ENCODE measurements around the gene AFG1L.

The AFG1L gene

DNA sequence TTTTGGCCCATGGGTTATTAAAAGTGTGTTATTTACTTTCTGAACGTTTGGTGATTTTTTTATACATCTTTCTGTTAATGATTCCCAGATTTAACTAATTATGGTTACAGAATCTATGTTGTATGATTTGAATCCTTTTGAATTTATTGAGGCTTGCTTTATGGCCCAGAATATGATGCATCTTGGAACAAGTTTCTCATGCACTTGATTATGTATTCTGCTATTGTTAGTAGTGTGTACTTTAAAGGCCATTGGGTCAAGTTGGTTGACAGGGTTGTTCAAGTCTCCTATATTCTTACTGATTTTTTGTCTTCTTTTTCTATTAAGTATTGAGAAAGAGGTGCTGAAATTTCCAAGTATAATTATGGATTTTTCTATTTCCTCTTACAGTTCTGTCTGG is 160.8 kb downstream of the AFG1L start:
- H3K9ac ChIP-seq (ENCODE audit: low read depth, low read length), result no peak overlapping the region
- H3K27ac ChIP-seq (ENCODE audit: low read depth, low read length), result no peak overlapping the region
- H3K9me3 ChIP-seq (ENCODE audit: insufficient read depth, low read depth, low read length), result no peaks in the 10 kb centered on the region
- WGBS, result no CpG with 5 or more reads among the region's 1 CpG
- H3K36me3 ChIP-seq (ENCODE audit: insufficient read depth, low read length), result no peaks in the 10 kb centered on the region
- no peaks in the 10 kb centered on the region for H3K27me3 ChIP-seq (ENCODE audit: insufficient read depth, low read length)
- H3K4me3 ChIP-seq (ENCODE audit: low read length), result no peak overlapping the region
- peaks cover 23% of the 10 kb centered on the region for H3K4me1 ChIP-seq (ENCODE audit: insufficient read depth, low read length)

DNA sequence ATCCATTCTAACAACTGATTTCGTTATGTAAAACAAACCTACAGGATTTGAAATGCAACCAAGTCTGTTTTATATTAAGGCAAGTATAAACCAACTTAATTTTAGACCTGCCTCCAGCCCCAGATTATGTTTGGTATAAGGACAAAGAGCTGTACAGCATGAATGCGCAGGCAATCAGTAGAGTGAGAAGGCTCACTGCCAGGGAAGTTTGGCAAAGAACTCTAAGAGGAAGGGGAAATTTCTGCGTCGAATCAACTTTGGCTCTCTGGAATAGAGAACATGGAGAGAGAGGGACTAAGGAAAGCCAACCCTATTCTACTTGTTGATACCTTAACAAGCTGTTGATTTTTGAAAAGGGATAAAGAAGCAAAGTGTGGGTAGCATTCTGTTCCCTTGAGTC is 168.9 kb downstream of the AFG1L start:
- Histone ChIP-seq H3K27me3 (ENCODE audit: insufficient read depth, low read length) (no peaks in the 10 kb centered on the region), H3K4me3 (ENCODE audit: low read length) (no peak overlapping the region), H3K9ac (ENCODE audit: low read depth, low read length) (no peak overlapping the region), H3K4me1 (ENCODE audit: insufficient read depth, low read length) (peaks cover 21% of the 10 kb centered on the region; the same call in 1 of the 2 replicates), H3K36me3 (ENCODE audit: insufficient read depth, low read length) (no peaks in the 10 kb centered on the region), H3K27ac (ENCODE audit: low read depth, low read length) (no peak overlapping the region), H3K9me3 (ENCODE audit: insufficient read depth, low read depth, low read length) (no peaks in the 10 kb centered on the region)
- 92% methylated on average over 3 of the region's 4 CpGs for WGBS

DNA sequence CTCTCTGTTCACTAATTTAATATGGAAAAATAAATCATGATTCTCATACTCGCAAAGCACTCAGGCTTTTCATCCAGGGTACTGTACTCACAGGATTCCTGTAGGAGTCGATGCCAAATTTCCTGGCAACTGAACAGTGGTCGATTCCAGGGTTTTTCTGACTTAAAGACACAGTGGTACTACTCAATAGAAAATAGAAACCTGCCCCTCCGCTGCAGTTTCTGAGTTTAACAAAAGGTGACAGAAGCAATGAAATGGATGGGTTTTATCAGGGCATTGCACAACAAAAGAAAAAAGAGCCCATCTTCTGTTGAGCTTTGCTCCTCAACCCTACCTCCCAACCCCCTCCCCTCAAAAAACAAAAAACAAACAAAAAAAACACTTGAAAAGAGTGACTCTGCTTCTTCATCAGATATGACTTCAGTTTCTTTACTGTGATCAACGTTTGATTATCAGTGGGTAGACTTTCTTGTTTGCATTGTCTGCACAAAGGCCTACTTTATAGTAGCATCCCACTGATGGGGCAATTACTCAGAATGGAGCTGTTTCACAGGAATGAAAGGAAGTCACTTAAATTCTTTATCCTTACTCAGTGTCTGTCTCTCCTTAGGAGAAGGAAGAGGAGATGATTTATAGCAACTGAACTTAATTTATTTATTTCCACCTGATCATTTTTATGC is 169.7 kb downstream of the AFG1L start:
- no peaks in the 10 kb centered on the region for H3K9me3 ChIP-seq (ENCODE audit: insufficient read depth, low read depth, low read length)
- no peak overlapping the region for H3K27ac ChIP-seq (ENCODE audit: low read depth, low read length)
- H3K36me3 ChIP-seq (ENCODE audit: insufficient read depth, low read length), result no peaks in the 10 kb centered on the region
- WGBS, result 62% methylated on average over 5 of the region's 5 CpGs
- H3K4me3 ChIP-seq (ENCODE audit: low read length), result no peak overlapping the region
- H3K9ac ChIP-seq (ENCODE audit: low read depth, low read length), result no peak overlapping the region
- H3K4me1 ChIP-seq (ENCODE audit: insufficient read depth, low read length), result peaks cover 21% of the 10 kb centered on the region; the same call in 1 of the 2 replicates
- no peaks in the 10 kb centered on the region for H3K27me3 ChIP-seq (ENCODE audit: insufficient read depth, low read length)

DNA sequence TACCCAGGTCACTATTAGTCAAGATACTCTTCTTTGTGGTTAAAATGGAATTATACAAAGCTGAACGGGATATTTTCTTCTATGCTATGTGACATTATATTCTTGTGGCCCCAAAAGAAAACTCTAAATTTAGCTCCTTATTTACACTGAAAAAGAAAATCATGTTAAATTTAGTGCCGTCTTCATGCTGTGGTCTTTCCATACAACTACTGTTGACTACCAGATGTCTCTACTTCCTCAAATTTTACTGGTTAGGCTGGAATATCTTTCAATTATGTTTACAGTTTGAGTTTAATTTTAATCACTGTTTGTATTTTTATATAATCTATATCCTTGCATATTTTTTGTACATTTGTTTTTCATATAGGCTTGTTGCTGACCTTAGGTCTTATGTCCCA is 170.2 kb downstream of the AFG1L start:
- Histone ChIP-seq H3K36me3 (ENCODE audit: insufficient read depth, low read length) (no peaks in the 10 kb centered on the region), H3K9me3 (ENCODE audit: insufficient read depth, low read depth, low read length) (no peaks in the 10 kb centered on the region), H3K4me3 (ENCODE audit: low read length) (no peak overlapping the region), H3K4me1 (ENCODE audit: insufficient read depth, low read length) (peaks cover 21% of the 10 kb centered on the region; the same call in 1 of the 2 replicates), H3K9ac (ENCODE audit: low read depth, low read length) (no peak overlapping the region), H3K27me3 (ENCODE audit: insufficient read depth, low read length) (no peaks in the 10 kb centered on the region), H3K27ac (ENCODE audit: low read depth, low read length) (no peak overlapping the region)
- 86% methylated on average over 1 of the region's 2 CpGs for WGBS

DNA sequence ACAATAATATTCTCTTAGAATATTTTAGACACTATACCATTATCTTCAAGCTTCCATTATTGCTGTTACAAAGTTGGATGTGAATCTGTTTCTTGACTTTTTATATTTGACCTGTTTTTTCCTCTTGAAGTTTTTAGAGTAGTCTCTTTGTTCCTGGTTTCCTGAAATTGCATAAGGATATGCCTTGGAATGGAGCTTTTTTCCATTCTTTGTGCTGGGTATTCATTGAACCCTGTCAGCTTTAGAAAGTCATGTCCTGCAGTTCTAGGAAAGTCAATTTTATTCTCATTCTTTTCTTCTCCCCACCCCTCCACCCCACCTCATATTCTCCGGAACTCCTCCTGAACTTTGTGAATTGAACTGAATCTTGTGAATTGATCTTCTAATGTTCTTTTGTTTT is 173.5 kb downstream of the AFG1L start:
- WGBS, result no CpG with 5 or more reads among the region's 1 CpG
- H3K36me3 ChIP-seq (ENCODE audit: insufficient read depth, low read length), result no peaks in the 10 kb centered on the region
- no peaks in the 10 kb centered on the region for H3K9me3 ChIP-seq (ENCODE audit: insufficient read depth, low read depth, low read length)
- H3K4me3 ChIP-seq (ENCODE audit: low read length), result no peak overlapping the region
- no peak overlapping the region for H3K27ac ChIP-seq (ENCODE audit: low read depth, low read length)
- no peak overlapping the region for H3K9ac ChIP-seq (ENCODE audit: low read depth, low read length)
- no peaks in the 10 kb centered on the region for H3K27me3 ChIP-seq (ENCODE audit: insufficient read depth, low read length)
- H3K4me1 ChIP-seq (ENCODE audit: insufficient read depth, low read length), result peaks cover 19% of the 10 kb centered on the region; the same call in 1 of the 2 replicates

DNA sequence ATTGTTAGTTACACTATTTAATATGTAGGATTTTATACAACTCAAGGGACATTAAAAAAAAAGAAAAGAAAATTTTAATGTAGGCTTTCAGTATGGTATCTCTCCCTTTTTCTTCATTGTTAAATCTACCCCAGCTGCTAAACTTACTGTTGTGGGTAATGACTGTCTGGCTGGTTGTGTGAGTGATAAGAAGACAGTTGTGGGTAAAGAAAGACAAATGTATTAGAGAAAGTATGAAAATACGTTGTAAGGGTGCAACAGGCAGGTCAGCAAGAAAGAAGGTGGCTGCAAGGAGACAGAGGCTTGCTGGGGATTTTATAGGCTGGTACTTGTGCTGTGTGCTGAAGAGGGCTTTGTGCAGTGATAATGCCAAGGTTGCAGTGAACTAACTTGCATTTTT is 174.5 kb downstream of the AFG1L start:
- H3K4me1 ChIP-seq (ENCODE audit: insufficient read depth, low read length), result peaks cover 9% of the 10 kb centered on the region; the same call in 1 of the 2 replicates
- 90% methylated on average over 1 of the region's 1 CpG for WGBS

DNA sequence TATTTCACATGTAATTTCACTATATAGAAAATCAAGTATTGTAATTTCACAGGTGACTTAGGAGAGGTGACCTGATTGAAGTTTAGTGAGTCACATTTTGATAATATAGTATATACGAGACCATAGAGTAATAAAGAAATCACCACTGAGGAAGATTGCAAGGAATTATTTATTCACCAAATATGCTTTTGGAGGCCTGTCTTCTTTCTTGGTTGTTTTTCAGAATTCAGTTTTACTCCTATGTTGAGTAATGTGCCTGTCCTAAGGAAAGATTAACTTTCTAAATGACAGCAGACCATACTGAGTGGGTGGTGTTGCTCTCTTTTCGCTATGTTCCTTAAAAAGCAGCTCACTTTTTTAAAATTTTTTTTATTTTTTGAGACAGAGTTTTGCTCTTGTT is 178.3 kb downstream of the AFG1L start:
- Histone ChIP-seq H3K9me3 (ENCODE audit: insufficient read depth, low read depth, low read length) (no peaks in the 10 kb centered on the region), H3K27me3 (ENCODE audit: insufficient read depth, low read length) (no peaks in the 10 kb centered on the region), H3K36me3 (ENCODE audit: insufficient read depth, low read length) (no peaks in the 10 kb centered on the region), H3K4me3 (ENCODE audit: low read length) (no peak overlapping the region), H3K9ac (ENCODE audit: low read depth, low read length) (no peak overlapping the region), H3K4me1 (ENCODE audit: insufficient read depth, low read length) (no peaks in the 10 kb centered on the region), H3K27ac (ENCODE audit: low read depth, low read length) (no peak overlapping the region)
- 94% methylated on average over 2 of the region's 2 CpGs for WGBS

More for the DNA sequence above, 174.5 kb downstream of the AFG1L start:
- no peak overlapping the region for H3K27ac ChIP-seq (ENCODE audit: low read depth, low read length)
- no peak overlapping the region for H3K9ac ChIP-seq (ENCODE audit: low read depth, low read length)
- H3K4me3 ChIP-seq (ENCODE audit: low read length), result no peak overlapping the region
- no peaks in the 10 kb centered on the region for H3K9me3 ChIP-seq (ENCODE audit: insufficient read depth, low read depth, low read length)
- H3K27me3 ChIP-seq (ENCODE audit: insufficient read depth, low read length), result no peaks in the 10 kb centered on the region
- no peaks in the 10 kb centered on the region for H3K36me3 ChIP-seq (ENCODE audit: insufficient read depth, low read length)

DNA sequence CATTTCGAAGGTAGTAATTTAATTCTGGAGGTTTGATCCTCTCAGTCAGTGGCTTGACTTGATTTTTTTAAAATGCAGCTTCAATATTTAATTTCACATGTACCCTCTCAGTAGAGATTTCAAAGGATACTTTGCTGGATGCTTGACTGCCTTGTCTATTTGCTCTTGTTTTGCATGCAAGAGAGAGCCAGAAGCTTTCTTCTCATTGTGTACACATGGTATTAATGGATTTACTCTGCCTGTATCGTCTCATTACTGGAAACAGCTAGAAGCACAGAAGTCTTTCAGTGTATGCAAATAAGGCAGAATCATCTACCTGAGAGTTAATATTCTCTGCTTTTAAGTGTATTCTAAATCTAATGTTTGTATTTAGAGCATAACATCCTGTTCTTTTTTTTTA is 181.5 kb downstream of the AFG1L start:
- Histone ChIP-seq H3K9ac (ENCODE audit: low read depth, low read length) (no peak overlapping the region), H3K36me3 (ENCODE audit: insufficient read depth, low read length) (no peaks in the 10 kb centered on the region), H3K9me3 (ENCODE audit: insufficient read depth, low read depth, low read length) (no peaks in the 10 kb centered on the region), H3K27ac (ENCODE audit: low read depth, low read length) (no peak overlapping the region), H3K27me3 (ENCODE audit: insufficient read depth, low read length) (no peaks in the 10 kb centered on the region), H3K4me3 (ENCODE audit: low read length) (no peak overlapping the region), H3K4me1 (ENCODE audit: insufficient read depth, low read length) (no peaks in the 10 kb centered on the region)
- WGBS, result 74% methylated on average over 2 of the region's 2 CpGs

DNA sequence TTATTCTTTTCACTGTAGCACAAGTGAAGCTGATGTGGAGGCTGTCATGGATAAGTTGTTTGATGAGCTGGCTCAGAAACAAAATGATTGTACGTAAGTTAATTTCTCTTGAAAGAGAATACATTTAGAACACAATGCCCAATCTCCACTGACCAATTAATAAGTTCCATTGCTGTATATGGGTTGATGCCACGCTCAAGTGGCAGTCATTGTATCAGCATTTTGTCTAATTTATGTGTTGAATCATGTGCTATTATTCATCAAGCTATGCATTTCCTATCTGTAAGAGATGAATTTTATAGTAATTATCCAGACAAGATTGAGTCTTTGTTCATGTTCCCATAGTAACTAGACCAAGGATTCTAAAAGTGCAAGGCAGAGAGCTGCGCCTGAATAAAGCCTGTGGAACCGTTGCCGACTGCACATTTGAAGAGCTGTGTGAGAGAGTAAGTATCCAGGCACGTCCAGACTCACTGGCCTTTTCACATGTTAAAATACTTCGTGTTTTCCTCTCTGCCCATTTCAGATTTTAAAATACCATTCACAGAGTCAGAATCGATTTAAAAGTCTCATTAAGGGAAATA is 182.1 kb downstream of the AFG1L start:
- WGBS, result 88% methylated on average over 7 of the region's 8 CpGs
- Histone ChIP-seq H3K9ac (ENCODE audit: low read depth, low read length) (no peak overlapping the region), H3K4me3 (ENCODE audit: low read length) (no peak overlapping the region), H3K27ac (ENCODE audit: low read depth, low read length) (no peak overlapping the region), H3K9me3 (ENCODE audit: insufficient read depth, low read depth, low read length) (no peaks in the 10 kb centered on the region), H3K36me3 (ENCODE audit: insufficient read depth, low read length) (no peaks in the 10 kb centered on the region), H3K27me3 (ENCODE audit: insufficient read depth, low read length) (no peaks in the 10 kb centered on the region), H3K4me1 (ENCODE audit: insufficient read depth, low read length) (no peaks in the 10 kb centered on the region)

DNA sequence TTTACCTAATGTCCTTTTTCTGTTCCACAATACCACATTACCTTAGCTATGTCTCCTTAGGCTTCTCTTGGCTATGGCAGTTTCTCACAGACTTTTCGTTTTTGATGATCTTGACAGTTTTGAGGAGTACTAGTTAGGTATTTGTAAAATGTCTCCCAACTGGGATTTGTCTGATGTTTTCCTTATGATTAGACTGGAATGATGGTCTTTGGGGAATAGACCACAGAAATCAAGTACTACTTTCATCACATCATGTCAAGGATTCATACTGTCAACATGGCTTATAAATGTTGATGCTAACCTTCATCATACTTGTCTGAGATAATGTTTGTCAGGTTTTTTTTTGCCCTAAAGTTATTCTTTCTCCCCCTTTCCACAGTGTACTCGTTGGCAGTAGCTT is 187.7 kb downstream of the AFG1L start:
- WGBS, result 100% methylated on average over 1 of the region's 2 CpGs
- no peaks in the 10 kb centered on the region for H3K27me3 ChIP-seq (ENCODE audit: insufficient read depth, low read length)

DNA sequence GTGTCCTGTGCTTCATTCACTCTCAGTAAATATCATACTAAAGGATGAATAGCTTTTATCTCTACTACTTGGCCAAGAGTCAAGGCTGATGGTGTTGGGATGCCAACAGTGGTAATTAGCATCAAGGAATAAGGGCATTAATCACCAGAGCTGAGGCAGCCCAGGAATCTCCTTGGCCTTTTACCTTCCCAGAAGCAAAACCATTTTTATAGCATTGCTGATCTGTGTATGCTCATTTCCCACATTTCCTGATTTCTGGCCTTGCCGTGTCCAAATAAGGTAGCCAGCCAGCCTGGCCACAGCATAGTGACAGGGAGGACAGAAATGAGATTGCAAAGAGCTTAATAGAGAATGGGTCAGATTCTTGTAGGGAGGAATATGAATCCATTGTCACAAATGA is 189.2 kb downstream of the AFG1L start:
- Histone ChIP-seq H3K4me3 (ENCODE audit: low read length) (no peak overlapping the region), H3K27ac (ENCODE audit: low read depth, low read length) (no peak overlapping the region), H3K36me3 (ENCODE audit: insufficient read depth, low read length) (no peaks in the 10 kb centered on the region), H3K9me3 (ENCODE audit: insufficient read depth, low read depth, low read length) (no peaks in the 10 kb centered on the region), H3K27me3 (ENCODE audit: insufficient read depth, low read length) (no peaks in the 10 kb centered on the region), H3K4me1 (ENCODE audit: insufficient read depth, low read length) (no peaks in the 10 kb centered on the region), H3K9ac (ENCODE audit: low read depth, low read length) (no peak overlapping the region)
- 95% methylated on average over 1 of the region's 1 CpG for WGBS

More for the DNA sequence above, 187.7 kb downstream of the AFG1L start:
- H3K9ac ChIP-seq (ENCODE audit: low read depth, low read length), result no peak overlapping the region
- no peaks in the 10 kb centered on the region for H3K9me3 ChIP-seq (ENCODE audit: insufficient read depth, low read depth, low read length)
- no peak overlapping the region for H3K27ac ChIP-seq (ENCODE audit: low read depth, low read length)
- no peak overlapping the region for H3K4me3 ChIP-seq (ENCODE audit: low read length)
- no peaks in the 10 kb centered on the region for H3K36me3 ChIP-seq (ENCODE audit: insufficient read depth, low read length)
- H3K4me1 ChIP-seq (ENCODE audit: insufficient read depth, low read length), result no peaks in the 10 kb centered on the region
